T-helper 1 cell (primary cell): ENCODE data around the gene LSM14A.
"Not testable (repeated sequence)": the region's sequence is repeated elsewhere in the genome, so short reads cannot be mapped to it uniquely, and the experiment has no call there.

Experiments used
- DNase-seq, 5 donors: peaks; one replicate each; pipeline ENCODE4 v3.0.0-alpha.2; 2012 to 2020
- total RNA-seq, 4 donors: gene quantifications; one replicate each; lab custom pipeline; 2026; lab: John Stamatoyannopoulos, UW

LSM14A gene
- 157 to 215 (median 188) reads per million in 4 donors for total RNA-seq

- DNase-seq = peak; percentile 89 to 95 (median 90)
These were observed at the start of gene LSM14A for GRCh38 chr19:34171877-34172660. Gene LSM14A, plus strand, starts transcription at chr19:34172504. Its CDS starts 139 bp downstream, at chr19:34172643.

DNA sequence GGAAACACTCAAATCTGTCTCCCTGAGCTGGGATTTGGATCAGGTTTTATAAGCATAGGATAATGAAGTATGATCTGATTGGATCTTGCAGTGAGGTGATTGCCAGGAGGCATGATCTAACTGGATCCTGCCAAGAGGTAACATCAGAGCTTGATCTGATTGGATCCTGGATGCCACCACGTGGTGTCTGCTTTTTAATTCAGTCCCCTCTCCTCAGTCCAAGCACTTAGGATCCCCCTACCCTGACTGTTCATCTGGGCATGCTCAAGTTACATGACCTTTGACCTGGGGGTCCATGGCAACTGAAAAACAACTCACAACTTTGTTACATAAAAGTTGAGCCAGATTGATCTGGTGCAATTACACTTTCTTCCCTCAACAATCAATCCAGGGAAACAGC lies 47.5 kb upstream of the LSM14A start:
- no peak for DNase-seq

- DNase-seq = no peak
These were observed 45.3 kb upstream of the LSM14A start for GRCh38 chr19:34126966-34127365.

DNA sequence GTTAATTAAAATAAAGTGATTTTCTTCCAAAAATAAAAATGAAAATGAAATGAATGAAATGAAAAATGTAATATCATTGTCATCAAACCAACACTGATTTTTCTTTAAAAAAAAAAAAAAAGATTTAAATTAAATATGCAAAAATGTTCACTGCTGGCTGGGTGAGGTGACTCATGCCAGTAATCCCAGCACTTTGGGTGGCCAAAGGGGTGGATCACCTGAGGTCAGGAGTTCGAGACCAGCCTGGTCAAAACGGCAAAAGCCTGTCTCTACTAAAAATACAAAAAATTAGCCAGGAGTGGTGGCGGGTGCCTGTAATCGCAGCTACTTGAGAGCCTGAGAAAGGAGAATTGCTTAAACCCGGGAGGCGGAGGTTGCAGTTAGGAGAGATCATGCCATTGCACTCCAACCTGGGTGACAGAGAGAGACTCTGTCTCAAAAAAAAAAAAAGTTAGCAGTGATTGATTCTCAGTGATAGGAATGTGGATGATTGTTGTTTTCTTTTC lies 44.6 kb upstream of the LSM14A start:
- DNase-seq = no peak

DNA sequence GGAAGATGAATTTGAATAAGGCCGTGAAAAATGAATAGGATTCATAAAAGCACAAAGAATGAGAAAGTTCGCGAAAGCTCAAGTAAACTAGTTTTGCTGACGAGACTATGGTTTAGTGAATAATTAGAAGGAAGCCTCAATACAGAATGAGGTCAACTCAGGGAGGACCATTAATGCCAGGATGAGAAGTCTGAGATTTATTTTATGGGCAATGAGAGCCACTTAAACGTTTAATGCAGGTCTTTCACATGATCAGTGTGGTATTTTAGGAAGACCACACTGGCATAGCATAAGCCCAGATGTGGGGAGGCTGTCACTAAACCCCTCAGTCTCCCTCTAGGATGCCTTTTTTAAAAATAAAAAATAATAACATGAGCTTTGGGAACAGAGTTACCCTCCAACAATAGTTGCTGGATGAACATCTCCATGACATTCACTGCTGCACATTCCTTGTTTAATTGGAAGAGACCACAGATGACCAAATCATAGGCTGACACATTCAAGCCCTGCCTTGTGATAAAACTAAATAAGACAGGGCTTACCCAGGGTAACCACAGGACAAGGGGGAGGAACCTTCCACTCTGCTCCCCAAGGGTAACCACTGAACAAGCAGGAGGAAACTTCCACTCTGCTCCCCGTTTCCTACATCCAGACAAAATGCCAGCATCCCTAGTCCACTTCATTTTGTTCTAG lies 43.6 kb upstream of the LSM14A start:
- no peak for DNase-seq

DNA sequence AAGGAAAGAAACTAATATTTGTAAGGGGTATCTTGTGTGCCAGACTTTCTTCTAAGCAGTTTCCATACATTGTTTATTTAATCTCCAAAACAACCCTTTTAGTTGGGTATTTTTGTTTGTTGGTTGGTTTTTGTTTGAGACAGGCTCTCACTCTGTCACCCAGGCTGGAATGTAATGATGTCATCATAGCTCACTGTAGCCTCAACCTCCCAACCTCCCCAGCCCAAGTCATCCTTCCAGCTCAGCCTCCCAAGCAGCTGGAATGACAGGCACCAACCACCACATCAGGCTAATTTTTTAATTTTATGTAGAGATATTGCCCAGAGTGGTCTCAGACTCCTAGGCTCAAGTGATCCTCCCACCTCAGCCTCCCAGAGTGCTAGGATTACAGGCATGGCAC lies 41.2 kb upstream of the LSM14A start:
- no peak for DNase-seq

- DNase-seq = not testable (repeated sequence)
These were observed 40.2 kb upstream of the LSM14A start for GRCh38 chr19:34132145-34132544.

DNA sequence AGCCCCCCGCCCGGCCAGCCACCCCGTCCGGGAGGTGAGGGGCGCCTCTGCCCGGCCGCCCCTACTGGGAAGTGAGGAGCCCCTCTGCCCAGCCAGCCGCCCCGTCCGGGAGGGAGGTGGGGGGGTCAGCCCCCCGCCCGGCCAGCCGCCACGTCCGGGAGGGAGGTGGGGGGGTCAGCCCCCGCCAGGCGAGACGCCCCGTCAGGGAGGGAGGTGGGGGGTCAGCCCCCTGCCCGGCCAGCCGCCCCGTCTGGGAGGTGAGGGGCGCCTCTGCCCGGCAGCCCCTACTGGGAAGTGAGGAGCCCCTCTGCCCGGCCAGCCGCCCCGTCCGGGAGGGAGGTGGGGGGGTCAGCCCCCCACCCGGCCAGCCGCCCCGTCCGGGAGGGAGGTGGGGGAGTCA lies 39.6 kb upstream of the LSM14A start:
- DNase-seq = not testable (repeated sequence)

GRCh38 chr19:34134190-34135053 lies 37.9 kb upstream of the LSM14A start:
- DNase-seq = peak; percentile 68 to 91 (median 76)

DNA sequence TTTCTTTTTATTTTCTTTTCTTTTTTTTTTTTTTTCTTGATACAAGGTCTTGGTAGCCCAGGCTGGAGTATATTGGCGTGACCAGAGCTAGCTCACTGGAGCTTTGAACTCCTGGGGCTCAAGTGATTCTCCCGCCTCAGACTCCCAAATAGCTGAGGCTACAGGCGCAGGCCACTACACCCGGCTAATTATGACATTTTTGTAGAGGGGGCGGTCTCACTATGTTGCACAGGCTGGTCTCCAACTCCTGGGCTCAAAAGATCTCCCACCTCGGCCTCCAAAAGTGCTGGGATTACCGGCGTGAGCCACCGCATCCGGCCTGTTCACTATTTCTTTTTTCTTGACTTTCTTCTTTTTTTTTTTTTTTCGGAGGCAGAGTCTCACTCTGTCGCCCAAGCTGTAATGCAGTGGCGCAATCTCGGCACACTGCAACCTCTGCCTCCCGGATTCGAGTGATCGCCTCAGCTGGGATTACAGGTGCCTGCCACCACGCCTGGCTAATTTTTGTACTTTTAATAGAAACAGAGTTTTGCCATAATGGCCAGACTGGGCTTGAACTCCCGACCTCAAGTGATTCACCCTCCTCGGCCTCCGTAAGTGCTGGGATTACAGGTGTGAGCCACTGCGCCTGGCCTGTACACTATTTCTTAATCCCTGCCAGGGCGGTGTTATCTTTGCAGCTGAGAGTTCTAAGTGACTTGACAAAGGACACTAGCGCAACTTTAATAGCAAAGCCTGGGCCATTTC lies 37.1 kb upstream of the LSM14A start:
- DNase-seq = no peak

- no peak for DNase-seq
These were observed 36.3 kb upstream of the LSM14A start for GRCh38 chr19:34135821-34136611.

GRCh38 chr19:34141025-34141424 lies 31.3 kb upstream of the LSM14A start:
- DNase-seq = no peak

DNA sequence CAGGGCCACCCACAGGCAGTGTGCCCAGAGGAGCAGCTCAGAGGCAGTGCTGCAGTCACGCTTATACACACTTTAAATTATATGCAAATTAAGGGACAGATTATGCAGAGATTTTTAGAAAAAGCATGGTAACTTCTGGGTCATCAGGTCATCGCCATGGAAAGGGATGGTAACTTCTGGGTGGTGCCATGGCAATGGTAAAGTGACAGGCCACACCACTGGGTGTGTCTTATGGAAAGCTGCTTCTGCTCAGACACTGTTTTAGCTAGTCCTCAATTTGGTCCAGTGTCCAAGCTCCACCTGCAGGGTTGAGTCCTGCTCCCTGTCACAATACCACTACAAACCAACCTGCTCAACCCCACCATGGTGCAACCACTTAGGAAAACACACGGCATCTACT lies 29.9 kb upstream of the LSM14A start:
- no peak for DNase-seq

DNA sequence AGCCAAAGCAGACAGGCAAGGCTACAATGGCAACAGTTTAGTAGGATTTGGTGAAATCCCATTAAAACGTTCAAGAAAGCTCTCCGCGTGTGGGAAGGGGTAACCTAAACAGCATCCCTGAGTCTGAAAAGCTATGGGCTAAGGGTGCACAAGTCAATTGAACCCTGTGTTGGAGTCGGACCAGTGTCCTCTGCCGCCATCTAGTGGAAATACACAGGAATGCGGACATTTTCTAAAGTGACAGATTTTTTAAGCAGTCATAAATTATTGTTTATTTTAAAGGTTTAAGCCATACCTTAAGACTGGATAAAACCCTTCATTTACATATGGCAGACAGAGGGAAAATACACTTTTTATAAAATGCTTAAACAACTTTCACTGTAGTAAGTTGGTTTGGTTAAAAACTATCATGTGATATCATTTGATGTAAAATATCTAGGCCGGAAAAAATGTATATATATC lies 26.5 kb upstream of the LSM14A start:
- DNase-seq = peak; percentile 16 to 61 (median 23)

DNA sequence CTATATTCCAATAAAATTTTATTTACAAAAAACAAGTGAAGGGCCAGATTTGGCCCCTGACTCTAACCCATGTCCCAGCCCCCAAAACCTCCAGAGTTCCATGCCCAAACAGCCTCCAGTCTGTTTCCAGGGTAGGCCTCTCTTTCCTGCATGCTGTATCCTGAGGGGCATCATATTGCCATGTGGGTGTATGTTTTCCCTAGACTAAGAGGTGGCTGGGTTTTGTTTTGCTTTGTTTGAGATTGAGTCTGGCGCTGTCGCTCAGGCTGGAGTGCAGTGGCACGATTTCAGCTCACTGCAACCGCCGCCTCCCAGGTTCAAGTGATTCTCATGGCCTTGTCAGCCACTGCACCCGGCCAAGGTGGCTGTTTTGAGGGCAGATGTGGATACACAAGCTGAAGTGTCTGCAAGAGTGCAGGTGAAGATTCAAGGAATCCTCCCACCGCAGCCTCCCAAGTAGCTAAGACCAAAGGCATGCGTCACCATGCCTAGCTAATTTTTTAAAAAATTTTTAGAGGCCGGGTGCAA lies 23.6 kb upstream of the LSM14A start:
- DNase-seq = no peak

GRCh38 chr19:34149873-34150272 lies 22.4 kb upstream of the LSM14A start:
- DNase-seq = no peak

DNA sequence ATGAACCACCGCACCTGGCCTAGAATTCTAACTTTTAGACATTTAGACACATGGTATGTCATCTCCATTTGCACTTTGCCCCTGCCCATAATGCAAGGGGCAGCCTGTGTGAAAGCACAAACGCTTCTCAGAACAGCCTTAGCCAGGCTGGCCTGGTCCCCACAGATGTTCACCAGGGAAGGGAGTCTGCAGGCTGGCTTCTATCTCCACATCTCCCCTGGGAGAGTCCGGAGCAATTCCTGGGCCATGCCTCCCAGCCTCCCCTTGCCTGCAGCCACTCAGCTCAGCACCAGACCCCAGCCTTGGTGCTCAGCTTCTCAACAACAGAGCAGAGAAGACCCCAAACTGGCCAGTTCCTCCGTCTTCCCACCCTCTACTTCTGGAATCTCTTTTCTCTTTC lies 21.7 kb upstream of the LSM14A start:
- DNase-seq = no peak

GRCh38 chr19:34151439-34151838 lies 20.9 kb upstream of the LSM14A start:
- DNase-seq = no peak

GRCh38 chr19:34154401-34154800 lies 17.9 kb upstream of the LSM14A start:
- DNase-seq = no peak

DNA sequence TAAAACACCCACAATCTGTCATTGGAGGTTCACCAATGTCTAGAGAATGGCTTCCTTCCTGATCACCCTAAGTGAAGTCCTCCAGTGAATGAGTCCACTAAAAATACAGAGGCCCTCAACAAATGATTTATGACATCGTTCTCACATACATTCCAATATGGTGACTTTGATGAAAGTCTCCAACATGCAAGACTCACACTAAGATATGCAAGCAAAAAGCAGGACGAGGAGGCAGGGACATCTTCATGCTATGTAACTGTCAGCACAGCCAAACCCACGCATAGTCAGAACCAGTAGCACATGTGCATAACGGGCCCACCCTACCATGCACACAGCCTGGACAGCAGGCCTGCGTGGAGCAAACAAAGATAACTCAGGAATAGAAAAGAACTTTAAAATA lies 16.6 kb upstream of the LSM14A start:
- no peak for DNase-seq

DNA sequence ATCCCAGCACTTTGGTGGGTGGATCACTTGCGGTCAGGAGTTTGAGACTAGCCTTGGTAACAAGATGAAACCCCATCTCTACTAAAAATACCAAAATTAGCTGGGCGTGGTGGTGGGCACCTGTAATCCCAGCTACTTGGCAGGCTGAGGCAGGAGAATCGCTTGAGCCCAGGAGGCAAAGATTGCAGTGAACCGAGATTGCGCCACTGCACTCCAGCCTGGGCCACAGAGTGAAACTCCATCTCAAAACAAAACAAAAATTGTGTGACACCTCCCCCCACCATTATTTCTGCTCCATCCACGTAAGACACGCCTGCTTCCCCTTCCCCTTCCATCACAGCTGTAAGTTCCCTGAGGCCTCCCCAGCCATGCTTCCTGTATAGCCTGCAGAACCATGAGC lies 13.3 kb upstream of the LSM14A start:
- DNase-seq = not testable (repeated sequence)
